BLaER1 (cell line): ENCODE measurements around the gene FAM120AOS.
"Not testable (repeated sequence)": the region's sequence is repeated elsewhere in the genome, so short reads cannot be mapped to it uniquely, and the experiment has no call there.

Source experiments
- H3K27ac ChIP-seq: shearing (Covaris generic); formaldehyde crosslinking; 2 replicates; pipeline ENCODE4 v1.8.1; 2022
- H3K27me3 ChIP-seq: shearing (Covaris generic); formaldehyde crosslinking; 2 replicates; pipeline ENCODE4 v1.8.1; 2022
- H3K36me3 ChIP-seq: shearing (Covaris generic); formaldehyde crosslinking; 2 replicates; pipeline ENCODE4 v1.8.1; 2022
- H3K4me1 ChIP-seq: shearing (Covaris generic); formaldehyde crosslinking; 2 replicates; pipeline ENCODE4 v1.8.1; 2022
- H3K4me2 ChIP-seq: shearing (Covaris generic); formaldehyde crosslinking; 2 replicates; pipeline ENCODE4 v1.8.1; 2022
- H3K4me3 ChIP-seq: shearing (Covaris generic); formaldehyde crosslinking; 2 replicates; pipeline ENCODE4 v1.8.1; 2022
- H3K9ac ChIP-seq: shearing (Covaris generic); formaldehyde crosslinking; 2 replicates; pipeline ENCODE4 v1.8.1; 2022
- H3K9me3 ChIP-seq: shearing (Covaris generic); formaldehyde crosslinking; 2 replicates; pipeline ENCODE4 v1.8.1; 2022
- H4K20me1 ChIP-seq: shearing (Covaris generic); formaldehyde crosslinking; 2 replicates; pipeline ENCODE4 v1.8.1; 2022
- Cebpa-rat ChIP-seq: shearing (Covaris generic); IDR thresholded peaks from 2 replicates; pipeline ENCODE4 v1.8.1; 2022

The FAM120AOS gene

GRCh38 chr9:93450945-93451815 is 2.2 kb downstream of the FAM120AOS start, which contains the start of gene FAM120A:
Gene FAM120A, plus strand, starts transcription at chr9:93451685. Its CDS starts 231 bp downstream, at chr9:93451916.
- no peak for TF ChIP-seq Cebpa-rat
- H3K9me3 ChIP-seq: no peaks in the 10 kb centered on the region
- H3K4me1 ChIP-seq: peaks cover 29% of the 10 kb centered on the region
- H3K36me3 ChIP-seq: peaks cover 45% of the 10 kb centered on the region
- peak within 1 kb of the TSS; percentile 97 for H3K9ac ChIP-seq
- H3K4me3 ChIP-seq: peak within 1 kb of the TSS; percentile 86
- H4K20me1 ChIP-seq: peaks cover 29% of the 10 kb centered on the region
- peak within 1 kb of the TSS; percentile 94 for H3K4me2 ChIP-seq
- peak within 1 kb of the TSS; percentile 94 for H3K27ac ChIP-seq
- H3K27me3 ChIP-seq: no peaks in the 10 kb centered on the region

GRCh38 chr9:93447655-93448054 is 5.7 kb downstream of the FAM120AOS start:
- peaks cover 44% of the 10 kb centered on the region for H3K36me3 ChIP-seq

GRCh38 chr9:93446073-93446472 is 7.3 kb downstream of the FAM120AOS start:
- H3K27ac ChIP-seq: no peak overlapping the region
- H4K20me1 ChIP-seq: 0 out of 2 replicates have a peak, but pooled peaks cover 9% of the 10 kb centered on the region
- H3K4me1 ChIP-seq: peaks cover 14% of the 10 kb centered on the region
- H3K27me3 ChIP-seq: no peaks in the 10 kb centered on the region
- no peak for TF ChIP-seq Cebpa-rat
- peaks cover 44% of the 10 kb centered on the region for H3K36me3 ChIP-seq
- no peak overlapping the region for H3K4me2 ChIP-seq
- H3K9me3 ChIP-seq: no peaks in the 10 kb centered on the region
- H3K9ac ChIP-seq: no peak overlapping the region
- no peak overlapping the region for H3K4me3 ChIP-seq

More at GRCh38 chr9:93447655-93448054, 5.7 kb downstream of the FAM120AOS start:
- no peaks in the 10 kb centered on the region for H3K9me3 ChIP-seq
- H3K4me3 ChIP-seq: no peak overlapping the region
- H3K4me2 ChIP-seq: no peak overlapping the region
- TF ChIP-seq Cebpa-rat: no peak
- peaks cover 14% of the 10 kb centered on the region for H3K4me1 ChIP-seq
- no peak overlapping the region for H3K27ac ChIP-seq
- no peak overlapping the region for H3K9ac ChIP-seq
- no peaks in the 10 kb centered on the region for H3K27me3 ChIP-seq
- 0 out of 2 replicates have a peak, but pooled peaks cover 9% of the 10 kb centered on the region for H4K20me1 ChIP-seq

- Histone ChIP-seq H3K27ac (no peak overlapping the region), H3K4me1 (no peaks in the 10 kb centered on the region), H3K4me2 (no peak overlapping the region), H4K20me1 (no peaks in the 10 kb centered on the region), H3K36me3 (peaks cover 6% of the 10 kb centered on the region), H3K9ac (no peak overlapping the region), H3K4me3 (no peak overlapping the region), H3K27me3 (no peaks in the 10 kb centered on the region), H3K9me3 (no peaks in the 10 kb centered on the region)
- no peak for TF ChIP-seq Cebpa-rat
Observed at GRCh38 chr9:93440896-93441580, 12.3 kb downstream of the FAM120AOS start.

GRCh38 chr9:93439301-93439700 is 14.1 kb downstream of the FAM120AOS start:
- not testable (repeated sequence) for H3K9me3 ChIP-seq, H3K27me3 ChIP-seq, H3K36me3 ChIP-seq, H4K20me1 ChIP-seq, H3K9ac ChIP-seq, H3K27ac ChIP-seq, H3K4me1 ChIP-seq, H3K4me2 ChIP-seq, H3K4me3 ChIP-seq

GRCh38 chr9:93437996-93438395 is 15.4 kb downstream of the FAM120AOS start:
- Histone ChIP-seq H3K27ac (no peak overlapping the region), H3K36me3 (no peaks in the 10 kb centered on the region), H4K20me1 (no peaks in the 10 kb centered on the region), H3K4me1 (peaks cover 13% of the 10 kb centered on the region), H3K9me3 (no peaks in the 10 kb centered on the region), H3K9ac (no peak overlapping the region), H3K4me3 (no peak overlapping the region), H3K4me2 (no peak overlapping the region), H3K27me3 (no peaks in the 10 kb centered on the region)
- TF ChIP-seq Cebpa-rat: no peak

- Histone ChIP-seq H3K4me2 (no peak overlapping the region), H4K20me1 (no peaks in the 10 kb centered on the region), H3K4me1 (peaks cover 13% of the 10 kb centered on the region), H3K9me3 (no peaks in the 10 kb centered on the region), H3K27ac (no peak overlapping the region), H3K9ac (no peak overlapping the region), H3K4me3 (no peak overlapping the region), H3K27me3 (no peaks in the 10 kb centered on the region), H3K36me3 (no peaks in the 10 kb centered on the region)
- no peak for TF ChIP-seq Cebpa-rat
Observed at GRCh38 chr9:93436655-93437407, 16.6 kb downstream of the FAM120AOS start.

GRCh38 chr9:93436218-93436617 is 17.2 kb downstream of the FAM120AOS start:
- TF ChIP-seq Cebpa-rat: no peak
- H4K20me1 ChIP-seq: no peaks in the 10 kb centered on the region
- no peak overlapping the region for H3K4me3 ChIP-seq
- no peaks in the 10 kb centered on the region for H3K27me3 ChIP-seq
- H3K27ac ChIP-seq: no peak overlapping the region
- no peaks in the 10 kb centered on the region for H3K36me3 ChIP-seq
- peaks cover 13% of the 10 kb centered on the region for H3K4me1 ChIP-seq
- no peak overlapping the region for H3K4me2 ChIP-seq
- no peaks in the 10 kb centered on the region for H3K9me3 ChIP-seq
- H3K9ac ChIP-seq: no peak overlapping the region

GRCh38 chr9:93435386-93435785 is 18.0 kb downstream of the FAM120AOS start:
- no peak overlapping the region for H3K27ac ChIP-seq
- no peak overlapping the region for H3K4me2 ChIP-seq
- no peaks in the 10 kb centered on the region for H4K20me1 ChIP-seq
- peaks cover 13% of the 10 kb centered on the region for H3K4me1 ChIP-seq
- H3K9me3 ChIP-seq: no peaks in the 10 kb centered on the region
- no peak overlapping the region for H3K9ac ChIP-seq
- H3K36me3 ChIP-seq: no peaks in the 10 kb centered on the region
- no peaks in the 10 kb centered on the region for H3K27me3 ChIP-seq
- no peak overlapping the region for H3K4me3 ChIP-seq
- TF ChIP-seq Cebpa-rat: no peak
